Activated gamma-delta T cell (primary cell): ENCODE measurements around the gene WHRN.

ENCODE experiments used
- DNase-seq: peaks from one replicate; lab custom pipeline; 2025; lab: John Stamatoyannopoulos, UW

WHRN gene

DNA sequence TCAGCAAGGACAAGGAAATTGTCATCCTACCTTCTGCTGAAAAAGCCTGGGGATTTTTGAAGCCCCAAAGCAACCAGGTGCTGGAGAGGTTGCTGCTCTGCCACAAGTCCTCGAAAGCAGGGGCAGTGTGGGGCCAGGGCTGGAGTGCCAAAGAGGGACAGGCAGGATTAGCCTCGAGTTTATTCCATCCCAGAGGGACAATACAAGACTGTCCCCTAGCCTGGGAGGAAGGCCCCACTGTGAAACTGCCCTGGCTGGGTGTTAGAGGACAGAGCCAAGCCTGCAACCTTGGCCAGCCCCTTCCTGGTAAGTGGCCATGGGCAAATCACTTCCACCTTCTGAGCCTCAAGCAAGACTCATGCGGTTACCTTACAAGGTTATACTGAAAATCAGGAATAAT is 55.1 kb downstream of the WHRN start:
- no peak for DNase-seq

DNA sequence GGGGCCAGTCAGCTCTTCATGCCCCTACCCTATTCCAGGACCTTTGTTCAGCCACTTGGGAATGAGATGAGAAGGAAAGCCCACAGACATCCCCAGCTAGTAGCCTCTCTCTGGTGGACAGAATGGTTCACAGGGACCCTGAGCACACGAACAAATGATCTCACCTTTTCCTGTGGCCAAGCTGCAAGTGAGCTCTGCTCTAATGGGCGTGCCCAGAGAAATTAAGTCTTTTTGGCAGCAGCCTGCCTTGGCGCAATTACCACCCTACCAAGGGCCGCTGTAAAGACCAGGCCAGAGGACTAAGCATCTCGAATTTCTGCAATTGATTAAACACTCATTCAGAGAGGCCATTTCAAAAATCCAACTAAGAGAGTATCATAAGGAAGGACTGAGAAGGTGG is 56.0 kb downstream of the WHRN start:
- no peak for DNase-seq

DNA sequence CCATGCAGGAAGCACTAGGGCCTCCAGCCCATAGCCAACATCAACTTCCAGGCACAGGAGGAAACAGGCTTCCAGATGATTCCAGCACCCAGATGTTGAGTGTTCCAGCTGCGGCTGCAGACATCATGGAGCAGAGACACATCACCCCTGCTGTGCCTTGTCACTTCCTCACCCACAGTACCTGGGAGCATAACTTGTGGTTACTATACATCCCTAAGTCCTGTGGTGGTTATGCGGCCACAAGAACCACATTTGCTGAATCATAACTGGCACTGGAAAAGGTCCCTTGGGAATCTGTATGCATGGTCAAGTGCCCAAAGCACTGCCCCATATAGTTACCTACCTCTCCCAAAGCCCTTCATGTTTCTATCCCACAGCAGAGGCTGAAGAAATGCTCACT is 56.6 kb downstream of the WHRN start:
- DNase-seq, result no peak

DNA sequence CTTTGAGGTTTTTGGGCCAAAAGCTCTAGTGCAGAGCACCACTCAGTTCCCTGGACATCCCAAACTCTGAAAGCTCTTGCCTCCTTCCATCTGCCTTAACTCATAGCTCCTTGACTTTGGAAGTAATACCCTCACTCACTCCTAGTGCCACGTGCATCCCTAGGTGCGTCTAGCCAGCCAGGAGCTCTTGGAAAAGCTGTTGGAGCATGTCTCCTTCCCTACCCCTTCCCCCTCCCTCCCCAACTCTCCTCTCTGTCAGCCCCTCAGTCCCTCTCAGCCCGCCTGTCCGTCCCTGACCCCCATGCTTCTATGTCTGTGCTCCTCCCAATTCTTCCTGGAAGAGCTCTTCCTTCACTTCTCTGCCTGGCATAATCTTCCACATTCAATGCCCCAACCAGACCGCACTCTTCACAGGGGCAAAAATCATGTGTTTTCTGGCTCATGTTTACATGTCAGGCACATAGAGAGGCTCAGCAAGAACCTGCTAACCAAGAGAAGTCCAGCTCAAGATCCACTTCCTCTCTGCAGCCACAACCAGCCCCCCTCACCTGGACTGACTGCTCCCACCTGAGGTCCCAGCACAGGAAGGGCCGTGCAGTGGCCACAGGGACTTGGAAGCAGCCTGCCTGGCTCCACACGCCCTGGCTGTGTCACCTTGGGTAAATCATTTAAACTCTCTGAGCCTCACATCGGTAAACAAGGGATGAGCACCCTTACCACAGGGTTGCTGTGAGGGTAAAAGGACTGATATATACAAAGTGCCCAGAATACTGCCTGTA is 58.4 kb downstream of the WHRN start:
- no peak for DNase-seq

DNA sequence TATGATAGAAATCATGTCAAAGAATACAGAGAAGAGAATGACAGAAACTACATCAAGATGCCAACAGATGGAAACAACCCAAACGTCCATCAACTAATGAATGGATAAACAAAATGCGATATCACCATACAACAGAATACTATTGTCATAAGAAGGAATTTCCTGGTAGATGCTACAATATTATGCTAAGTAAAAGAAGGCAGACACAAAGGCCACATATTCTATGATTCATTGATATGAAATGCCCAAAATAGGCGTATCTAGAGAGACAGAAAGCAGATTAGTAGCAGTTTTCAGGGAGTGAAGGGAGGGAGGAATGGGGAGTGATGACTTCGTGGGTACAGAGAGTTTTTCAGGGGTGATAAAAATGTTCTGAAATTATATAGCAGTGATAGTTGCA is 59.2 kb downstream of the WHRN start:
- DNase-seq, result no peak

DNA sequence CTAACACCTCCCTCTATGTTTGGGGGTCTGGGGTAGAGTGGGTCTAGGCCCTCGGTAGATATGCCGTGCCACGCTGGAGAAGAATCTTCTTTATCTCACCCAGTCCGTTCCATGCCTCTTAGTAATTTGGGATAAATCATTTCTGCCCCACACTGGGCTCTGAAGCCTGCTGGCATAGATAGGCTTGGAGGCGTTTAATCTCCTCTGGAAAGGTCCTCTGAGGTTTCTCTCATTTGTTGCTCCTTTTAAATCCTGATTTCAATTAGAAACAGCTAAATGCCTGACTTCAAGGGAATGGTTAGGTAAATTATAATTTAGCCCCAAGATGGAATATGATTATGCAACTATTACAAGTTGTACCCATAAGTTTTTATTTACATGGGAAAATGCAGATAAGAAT is 59.7 kb downstream of the WHRN start:
- no peak for DNase-seq

DNA sequence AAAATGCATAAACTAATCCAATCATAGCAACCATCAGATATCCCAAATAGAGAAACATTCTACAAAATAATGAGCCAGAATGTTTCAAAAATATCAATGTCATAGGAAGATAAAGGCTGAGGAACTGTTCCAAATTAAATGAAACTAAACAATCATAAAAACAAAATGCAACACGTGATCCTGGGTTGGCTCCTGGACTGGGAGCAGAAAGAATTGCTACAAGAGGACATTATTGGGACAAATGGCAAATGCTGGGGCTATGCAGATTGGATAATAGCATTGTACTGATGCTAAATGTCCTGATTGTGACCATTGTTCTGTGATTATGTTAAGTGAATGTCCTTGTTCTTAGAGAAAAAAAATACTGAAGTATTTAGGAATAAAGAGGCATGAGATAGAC is 63.3 kb downstream of the WHRN start:
- no peak for DNase-seq

DNA sequence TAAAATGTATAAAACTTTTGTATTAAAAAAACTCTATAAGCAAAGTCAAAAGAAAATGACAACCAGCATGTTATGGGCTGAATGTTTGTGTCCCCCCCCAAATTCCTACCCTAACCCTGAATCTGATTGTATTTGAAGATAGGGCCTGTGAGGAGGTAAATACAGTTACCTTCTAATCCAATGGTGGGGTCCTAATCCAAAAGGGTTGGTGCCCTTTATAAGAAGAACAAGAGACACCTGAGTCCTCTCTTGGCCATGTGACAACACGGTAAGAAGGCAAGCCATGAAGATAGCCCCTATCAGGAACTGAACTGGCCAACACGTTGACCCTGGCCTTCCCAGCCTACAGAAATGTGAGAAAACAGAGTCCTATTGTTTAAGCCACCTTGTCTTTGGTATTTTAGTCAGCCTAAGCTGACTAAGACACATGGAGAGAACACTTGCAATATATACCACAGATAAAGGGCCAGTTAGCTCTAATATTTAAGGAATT is 67.8 kb downstream of the WHRN start:
- DNase-seq, result no peak

DNA sequence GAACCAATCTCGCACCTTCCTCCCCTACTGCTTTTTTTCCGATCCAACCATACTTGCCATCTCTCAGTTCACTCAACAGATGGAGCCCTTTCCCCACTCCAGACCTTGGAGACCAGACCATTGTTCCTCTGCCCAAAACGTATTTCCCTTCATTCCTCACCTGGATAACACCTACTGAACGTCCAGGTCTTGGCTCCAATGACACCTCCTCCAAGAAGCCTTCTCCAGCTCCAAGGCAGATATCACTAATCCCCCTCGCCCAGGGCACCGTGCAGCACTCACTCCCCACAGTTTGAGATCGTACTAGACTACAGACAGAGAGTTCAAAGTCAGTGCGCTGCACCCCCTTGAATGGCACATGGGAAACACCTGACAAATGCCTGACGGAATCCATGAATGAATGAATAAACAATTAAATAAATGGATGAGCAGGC is 70.4 kb downstream of the WHRN start:
- no peak for DNase-seq

DNA sequence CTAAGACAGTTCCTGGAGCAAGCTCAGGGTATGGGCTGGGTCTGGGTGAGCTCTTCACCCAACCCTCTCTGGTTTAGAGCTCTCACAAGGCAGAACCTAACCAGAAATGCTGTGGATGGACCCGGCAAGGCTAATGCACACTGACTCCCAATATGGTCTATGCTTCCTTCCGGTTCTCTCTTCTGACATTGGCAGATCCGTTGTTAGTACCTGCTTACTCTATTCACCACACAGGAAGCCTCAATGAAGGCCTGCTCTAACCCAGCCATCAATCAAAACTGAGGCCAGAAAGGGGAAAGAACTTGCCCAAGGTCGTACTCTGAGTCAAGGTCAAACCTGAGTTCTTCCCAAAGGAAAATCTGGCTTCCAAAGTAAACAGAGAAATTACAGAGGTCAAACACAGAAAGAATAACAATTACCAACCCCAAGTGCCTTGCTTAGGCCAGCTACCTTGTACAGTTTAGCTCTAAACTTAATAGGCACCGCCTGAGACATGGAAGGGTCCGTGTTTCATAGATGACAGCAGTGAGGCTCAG is 71.5 kb downstream of the WHRN start:
- DNase-seq, result no peak

DNA sequence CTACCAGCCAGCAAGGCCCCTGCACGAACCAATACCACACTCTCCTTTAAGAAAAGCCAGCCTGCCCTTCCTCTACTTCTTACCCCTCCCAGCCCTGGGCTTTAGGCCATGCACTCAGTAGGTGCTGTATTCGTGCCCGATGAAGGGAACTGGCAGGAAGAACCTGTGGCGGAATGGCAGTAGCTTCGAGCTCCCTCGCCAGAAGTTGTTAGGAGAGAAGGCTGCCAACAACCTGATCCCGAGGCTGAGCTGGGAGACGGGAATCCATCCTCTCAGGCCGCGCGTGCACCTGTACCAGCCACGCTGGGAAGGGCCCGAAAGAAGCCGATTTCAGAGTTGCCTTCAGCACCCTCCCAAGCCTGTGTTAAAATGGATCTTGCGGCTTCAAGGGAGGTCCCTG is 72.2 kb downstream of the WHRN start:
- DNase-seq, result no peak

DNA sequence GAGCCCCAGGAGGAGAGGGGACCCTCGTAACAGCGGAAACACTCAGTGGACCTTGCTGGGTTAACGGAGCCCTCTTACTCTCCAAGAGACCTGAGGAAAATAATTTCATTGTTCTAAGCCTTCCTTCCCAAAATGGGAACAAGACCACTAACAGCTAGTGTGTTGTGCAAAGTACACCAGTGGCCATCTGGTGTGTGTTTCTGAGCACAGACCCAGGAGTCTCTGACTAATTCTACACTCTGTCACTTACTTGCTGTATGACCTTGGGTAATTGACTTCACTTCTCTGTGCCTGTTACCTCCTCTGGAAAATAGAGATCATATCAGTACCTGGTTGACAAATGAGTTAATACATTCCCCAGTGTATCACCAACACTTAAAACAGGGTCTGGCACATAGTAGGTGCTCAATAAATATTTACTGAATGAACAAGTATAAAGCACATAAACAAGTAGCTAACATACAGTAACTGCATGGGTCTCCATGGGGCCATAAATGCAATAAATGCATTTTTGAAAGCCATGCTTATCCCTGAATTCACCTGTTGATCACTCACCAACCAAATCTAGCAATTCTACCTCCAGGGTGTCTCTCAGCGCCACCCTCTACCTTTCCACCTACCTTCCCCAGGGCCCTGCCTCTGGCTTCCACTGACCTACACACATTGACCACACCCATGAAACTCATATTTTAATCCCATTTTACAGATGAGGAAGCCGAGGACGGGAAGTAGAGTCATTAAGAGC is 72.8 kb downstream of the WHRN start:
- no peak for DNase-seq

DNA sequence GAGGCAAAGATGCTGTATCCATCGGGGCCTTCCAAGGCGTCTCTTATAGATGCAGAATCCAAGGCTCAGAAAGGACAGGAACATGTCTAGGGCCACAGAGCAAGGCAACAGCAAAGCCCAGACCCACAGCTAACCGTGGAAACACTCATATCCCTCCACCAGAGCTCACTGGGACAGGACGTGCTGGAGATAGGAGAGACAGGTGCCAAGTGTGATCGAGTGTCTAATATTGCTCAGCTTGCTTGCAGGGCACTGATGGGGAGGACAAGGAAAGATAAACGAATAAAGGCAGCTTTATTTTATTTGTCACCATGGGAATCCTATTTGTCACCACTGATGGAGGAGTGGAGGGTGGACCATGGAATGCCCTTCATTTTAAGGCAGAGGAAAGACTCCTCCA is 73.5 kb downstream of the WHRN start:
- no peak for DNase-seq

DNA sequence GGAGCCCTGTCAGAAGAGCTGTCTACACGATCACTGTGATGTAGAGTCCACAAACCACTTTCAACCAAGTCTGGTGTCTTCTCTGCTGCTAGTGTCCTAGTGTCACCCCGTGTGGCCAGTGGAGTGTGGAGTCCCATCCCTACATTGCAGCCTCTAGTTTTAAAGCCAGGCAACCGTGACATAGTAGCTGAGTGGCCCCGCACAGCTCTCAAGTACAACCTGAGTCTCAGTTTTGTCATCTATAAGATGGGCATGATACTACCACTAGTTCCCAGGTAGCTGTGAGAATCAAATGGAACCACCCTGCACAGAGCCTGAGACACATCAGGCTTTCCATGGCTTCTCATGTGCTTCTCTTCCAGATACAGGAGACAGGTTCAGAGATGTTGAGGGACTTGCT is 74.3 kb downstream of the WHRN start:
- DNase-seq, result no peak

DNA sequence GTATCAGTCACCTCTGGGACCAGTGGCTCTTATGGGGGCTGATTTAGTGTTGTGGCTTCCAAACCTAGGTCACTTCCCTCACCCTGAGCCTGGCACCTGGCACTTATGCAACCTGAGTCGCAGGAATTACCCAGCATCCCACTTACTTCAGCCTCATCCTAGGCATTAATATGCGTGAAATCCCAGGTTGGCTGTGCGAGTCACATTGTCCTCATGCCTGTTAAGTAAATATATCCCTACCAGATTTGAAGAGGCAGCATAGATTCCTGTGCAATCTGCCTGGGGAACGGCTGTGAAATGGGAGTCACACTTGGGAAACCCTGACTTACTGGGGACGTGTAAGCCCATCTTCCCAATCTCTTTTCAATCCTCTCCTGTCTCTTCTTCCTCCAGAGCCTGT is 74.8 kb downstream of the WHRN start:
- no peak for DNase-seq

DNA sequence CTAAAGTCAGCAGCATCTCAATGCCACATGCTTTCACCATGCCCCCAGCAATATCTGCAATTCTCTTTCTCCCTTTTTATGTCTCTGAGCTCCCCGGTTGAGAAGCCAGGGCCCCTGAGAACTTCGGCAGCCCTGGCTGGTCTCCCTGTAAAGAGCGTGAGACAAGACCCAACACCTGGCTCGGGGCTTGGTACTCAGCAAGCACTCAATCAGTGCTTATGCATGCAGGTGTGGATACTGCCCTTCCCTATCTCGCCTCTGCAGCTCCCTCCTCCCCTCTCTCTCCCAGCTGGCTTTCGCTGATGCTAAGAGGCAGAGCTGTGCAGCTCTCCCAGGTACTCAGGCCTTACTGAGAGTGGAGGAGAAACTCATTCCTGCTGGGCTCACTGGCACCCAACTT is 75.8 kb downstream of the WHRN start:
- DNase-seq, result no peak

DNA sequence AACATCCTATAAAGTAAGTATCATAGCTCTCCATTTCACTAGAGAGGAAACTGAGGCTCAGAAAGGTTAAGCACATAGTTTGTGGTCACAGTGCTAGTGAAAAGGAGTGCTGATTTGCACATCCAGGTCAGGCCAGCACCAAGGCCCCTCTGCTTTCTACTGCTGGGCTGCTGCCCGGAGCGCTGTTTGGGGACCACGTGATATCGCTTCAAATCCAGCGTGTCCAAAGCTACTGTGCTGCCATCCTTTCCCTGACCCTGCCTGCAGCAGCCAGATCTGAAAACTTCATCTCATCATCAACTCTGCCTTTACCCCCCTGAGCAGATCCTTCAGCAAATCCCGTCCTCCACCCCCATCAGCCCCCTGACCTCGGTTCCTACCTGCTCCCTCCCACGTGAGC is 76.8 kb downstream of the WHRN start:
- no peak for DNase-seq

DNA sequence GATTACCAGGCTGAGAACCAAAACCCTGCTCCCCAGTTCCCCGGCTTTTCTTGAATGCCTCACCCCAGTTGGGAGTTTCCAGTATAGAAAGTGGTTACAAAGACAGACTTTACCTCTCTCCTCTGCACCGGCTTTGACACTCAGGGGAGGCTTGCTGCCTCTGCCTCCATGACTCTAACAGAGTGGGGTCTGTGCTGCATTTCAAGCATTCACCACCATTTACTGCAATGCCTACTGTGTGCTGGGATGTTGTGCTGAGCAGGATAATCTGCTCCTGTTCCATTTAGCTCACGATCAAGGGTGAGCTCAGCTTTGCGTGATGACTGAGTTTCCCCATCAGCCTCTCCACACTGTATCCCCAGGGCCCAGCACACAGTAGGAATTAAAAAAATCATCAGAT is 77.6 kb downstream of the WHRN start:
- no peak for DNase-seq

DNA sequence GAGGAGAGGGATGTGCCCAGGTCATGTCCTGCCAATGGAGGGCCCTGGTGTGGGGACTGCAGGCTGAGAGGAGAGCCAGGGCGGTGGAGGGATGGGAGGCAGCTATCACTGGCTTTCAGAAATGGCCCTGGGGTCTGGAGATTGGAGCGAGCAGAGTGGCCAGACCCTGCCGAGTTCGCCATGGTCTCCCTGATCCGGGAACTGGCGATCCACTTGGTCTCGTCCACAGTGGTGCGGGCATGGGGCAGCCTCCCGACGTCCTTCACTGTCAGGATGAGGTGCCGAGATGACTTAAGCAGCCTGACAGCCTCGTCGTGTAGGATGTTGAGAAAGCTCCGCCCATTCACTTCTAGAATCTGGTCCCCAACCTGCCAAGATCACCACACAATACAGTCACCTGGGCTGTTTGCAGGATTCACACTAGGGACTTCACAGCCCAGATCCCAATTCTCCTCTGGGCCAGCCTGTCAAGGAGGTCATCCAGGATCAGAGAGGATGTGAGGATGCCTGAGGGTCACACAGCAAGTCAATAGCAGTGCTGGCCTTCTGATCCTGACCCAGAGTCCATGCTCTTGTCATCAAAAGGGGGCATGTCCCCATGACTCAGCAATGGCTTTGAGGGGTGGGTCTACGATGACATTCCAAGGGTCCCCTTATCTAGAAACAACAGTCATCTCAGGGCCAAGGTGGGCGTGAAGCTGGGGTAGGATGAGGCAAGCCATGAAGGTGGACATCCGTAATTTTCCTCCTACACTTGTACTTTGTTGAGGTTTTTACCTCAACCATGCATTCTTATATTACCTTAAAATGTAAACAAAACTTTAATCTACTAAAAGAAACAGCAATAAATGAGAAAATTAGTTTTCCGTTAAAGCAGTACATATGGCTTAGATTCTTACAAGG is 79.0 kb downstream of the WHRN start:
- no peak for DNase-seq

DNA sequence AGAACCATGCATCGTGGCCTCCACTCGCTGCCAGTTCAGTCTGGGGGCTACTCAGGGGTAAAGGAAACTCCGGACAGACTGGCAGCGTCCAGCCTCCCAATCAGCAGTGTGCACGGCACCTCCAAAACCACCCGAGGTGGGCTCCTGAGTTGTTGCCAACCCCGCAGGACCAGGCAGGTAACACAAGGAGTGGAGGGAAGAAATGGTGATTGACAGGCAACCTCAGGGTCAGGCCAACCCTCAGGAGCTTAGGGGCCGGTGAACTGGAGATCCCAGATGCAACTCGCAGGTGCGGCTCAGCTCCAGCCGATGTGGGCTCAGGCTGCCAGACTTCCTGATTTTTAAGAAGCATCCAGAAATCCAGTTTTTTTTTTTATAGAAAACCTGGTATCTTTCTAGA is 80.1 kb downstream of the WHRN start:
- no peak for DNase-seq

DNA sequence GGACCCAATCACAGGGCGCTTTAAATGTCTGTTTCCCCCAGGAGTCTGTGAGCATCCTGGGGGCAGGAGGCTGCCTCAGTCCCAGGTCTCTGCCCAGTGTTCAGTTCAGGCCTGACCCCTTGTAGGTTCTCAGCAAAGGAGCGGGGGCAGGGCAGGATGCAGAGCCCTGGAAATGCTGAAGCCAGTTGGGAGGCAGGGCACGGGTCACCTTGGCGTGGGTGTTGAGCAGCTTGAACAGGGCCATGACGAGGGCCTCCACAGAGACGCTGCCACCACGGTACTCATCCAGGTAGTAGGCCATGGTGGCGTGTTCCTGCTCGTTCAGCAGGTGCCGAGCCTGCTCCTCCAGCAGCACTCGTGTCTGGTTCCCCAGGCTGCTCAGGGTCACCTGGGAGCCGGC is 81.1 kb downstream of the WHRN start:
- DNase-seq, result no peak

DNA sequence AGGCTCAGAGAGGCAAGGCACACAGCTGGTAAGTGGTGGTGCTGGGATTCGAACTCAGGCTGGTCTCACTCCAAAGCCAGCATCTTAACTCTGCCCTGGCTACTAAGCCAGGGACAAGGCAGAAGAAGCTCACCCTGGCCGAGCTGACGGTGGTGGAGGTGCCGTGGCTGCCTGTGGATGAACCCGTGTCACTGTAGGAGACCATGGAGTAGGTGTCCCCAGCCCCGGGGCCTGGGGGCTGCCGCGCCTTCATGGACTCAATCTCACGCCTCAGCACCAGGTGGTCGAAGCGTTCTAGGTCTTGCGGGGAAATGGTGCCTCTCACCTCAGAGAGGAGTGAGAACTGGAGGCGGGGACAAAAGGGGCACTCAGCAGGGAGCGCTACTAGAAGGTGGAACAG is 82.1 kb downstream of the WHRN start:
- no peak for DNase-seq
